GM19463 (cell line): Measurements from ENCODE around the gene KLHL26.

ENCODE experiments used
- ATAC-seq: cut with Tn5 transposase; IDR thresholded peaks from one replicate; pipeline ENCODE4 v1.9.1; 2021; ENCODE audit warnings: mild to moderate bottlenecking, moderate library complexity; ENCODE audit not compliant: unreplicated experiment

The KLHL26 gene

GRCh38 chr19:18646535-18647370 lies 9.9 kb downstream of the KLHL26 start:
- ATAC-seq = no peak

- no peak for ATAC-seq
Measured at GRCh38 chr19:18647371-18647767, 10.5 kb downstream of the KLHL26 start.

GRCh38 chr19:18647807-18648206 lies 11.0 kb downstream of the KLHL26 start:
- ATAC-seq = no peak

GRCh38 chr19:18648973-18649315 lies 12.1 kb downstream of the KLHL26 start:
- no peak for ATAC-seq

- ATAC-seq = peak; percentile 60
Measured at GRCh38 chr19:18649371-18650020, 12.7 kb downstream of the KLHL26 start.

- no peak for ATAC-seq
Measured at GRCh38 chr19:18650021-18650390, 13.2 kb downstream of the KLHL26 start.

GRCh38 chr19:18650468-18651041 lies 13.7 kb downstream of the KLHL26 start:
- no peak for ATAC-seq

- ATAC-seq = no peak
Measured at GRCh38 chr19:18651300-18651699, 14.5 kb downstream of the KLHL26 start.

- no peak for ATAC-seq
Measured at GRCh38 chr19:18651733-18652132, 14.9 kb downstream of the KLHL26 start.

- no peak for ATAC-seq
Measured at GRCh38 chr19:18653853-18654252, 17.0 kb downstream of the KLHL26 start.

GRCh38 chr19:18654469-18654868 lies 17.6 kb downstream of the KLHL26 start:
- ATAC-seq = no peak

- ATAC-seq = no peak
Measured at GRCh38 chr19:18655173-18655844, 18.5 kb downstream of the KLHL26 start.

- ATAC-seq = no peak
Measured at GRCh38 chr19:18656337-18657086, 19.7 kb downstream of the KLHL26 start.

- no peak for ATAC-seq
Measured at GRCh38 chr19:18657590-18658365, 20.9 kb downstream of the KLHL26 start.

- ATAC-seq = no peak
Measured at GRCh38 chr19:18658366-18658855, 21.6 kb downstream of the KLHL26 start.

GRCh38 chr19:18659281-18660050 lies 22.6 kb downstream of the KLHL26 start:
- ATAC-seq = no peak

- ATAC-seq = no peak
Measured at GRCh38 chr19:18660051-18660910, 23.5 kb downstream of the KLHL26 start.

GRCh38 chr19:18660939-18661670 lies 24.3 kb downstream of the KLHL26 start:
- no peak for ATAC-seq
